NCI-H748 treated with DMSO at 0.1 percent for 48 hours (cell line): ENCODE data around the gene APOL2.
"Not testable (repeated sequence)": the region's sequence is repeated elsewhere in the genome, so short reads cannot be mapped to it uniquely, and the experiment has no call there.

Source experiments
- DNase-seq: peaks from one replicate; lab custom pipeline; 2025; lab: John Stamatoyannopoulos, UW

Gene APOL2

GRCh38 chr22:36263216-36263673, 23.9 kb upstream of the APOL2 start:
- DNase-seq, result not testable (repeated sequence)

- not testable (repeated sequence) for DNase-seq
These were observed 23.0 kb upstream of the APOL2 start for GRCh38 chr22:36262307-36262706.

- not testable (repeated sequence) for DNase-seq
These were observed 22.3 kb upstream of the APOL2 start for GRCh38 chr22:36261675-36262074.

GRCh38 chr22:36259615-36260300, 20.4 kb upstream of the APOL2 start:
- no peak for DNase-seq

- no peak for DNase-seq
These were observed 19.6 kb upstream of the APOL2 start for GRCh38 chr22:36258701-36259614.

- DNase-seq, result no peak
These were observed 18.8 kb upstream of the APOL2 start for GRCh38 chr22:36257948-36258670.

GRCh38 chr22:36257308-36257707, 18.0 kb upstream of the APOL2 start:
- no peak for DNase-seq

- DNase-seq, result no peak
These were observed 17.2 kb upstream of the APOL2 start for GRCh38 chr22:36256478-36256877.

GRCh38 chr22:36255572-36255971, 16.2 kb upstream of the APOL2 start:
- DNase-seq, result not testable (repeated sequence)

GRCh38 chr22:36253523-36254490, 14.5 kb upstream of the APOL2 start:
- no peak for DNase-seq

GRCh38 chr22:36252754-36253522, 13.6 kb upstream of the APOL2 start, which contains the start of gene APOL1:
APOL1 (plus strand) TSS chr22:36253133; CDS start chr22:36254956, 1,823 bp downstream.
- no peak for DNase-seq

- not testable (repeated sequence) for DNase-seq
These were observed 12.8 kb upstream of the APOL2 start for GRCh38 chr22:36251979-36252608.

- not testable (repeated sequence) for DNase-seq
These were observed 11.1 kb upstream of the APOL2 start for GRCh38 chr22:36250292-36250960.

GRCh38 chr22:36249160-36249559, 9.8 kb upstream of the APOL2 start:
- DNase-seq, result no peak

GRCh38 chr22:36247955-36248354, 8.6 kb upstream of the APOL2 start:
- no peak for DNase-seq

GRCh38 chr22:36246718-36247117, 7.4 kb upstream of the APOL2 start:
- DNase-seq, result no peak

GRCh38 chr22:36245805-36246356, 6.6 kb upstream of the APOL2 start:
- DNase-seq, result no peak

- no peak for DNase-seq
These were observed 5.4 kb upstream of the APOL2 start for GRCh38 chr22:36244522-36245391.
